Activated CD4-positive, alpha-beta T cell treated with anti-CD3 and anti-CD28 coated beads for 1 hour (primary cell): ENCODE results near the gene CSDE1.

Experiments
- DNase-seq: peaks from one replicate; pipeline ENCODE4 v3.0.0-alpha.2; 2020

CSDE1 gene

GRCh38 chr1:114700036-114700600 lies 57.7 kb downstream of the CSDE1 start:
- DNase-seq = no peak

- no peak for DNase-seq
These were observed 61.0 kb downstream of the CSDE1 start for GRCh38 chr1:114696810-114697209.

- no peak for DNase-seq
These were observed 62.2 kb downstream of the CSDE1 start, which contains the start of gene AMPD1 for GRCh38 chr1:114695430-114696058. TSS of gene AMPD1 (minus strand) at chr1:114695546. CDS start at chr1:114695471, 75 bp downstream.

GRCh38 chr1:114694540-114695310 lies 63.1 kb downstream of the CSDE1 start:
- no peak for DNase-seq

- no peak for DNase-seq
These were observed 64.8 kb downstream of the CSDE1 start for GRCh38 chr1:114692947-114693346.

GRCh38 chr1:114691061-114691460 lies 66.7 kb downstream of the CSDE1 start:
- no peak for DNase-seq

- DNase-seq = no peak
These were observed 67.6 kb downstream of the CSDE1 start for GRCh38 chr1:114690148-114690547.

GRCh38 chr1:114688526-114688925 lies 69.3 kb downstream of the CSDE1 start:
- DNase-seq = no peak

- DNase-seq = no peak
These were observed 71.9 kb downstream of the CSDE1 start for GRCh38 chr1:114685851-114686250.

- DNase-seq = no peak
These were observed 80.1 kb downstream of the CSDE1 start for GRCh38 chr1:114677691-114678090.

- no peak for DNase-seq
These were observed 81.7 kb downstream of the CSDE1 start for GRCh38 chr1:114676115-114676514.

GRCh38 chr1:114671939-114672275 lies 85.9 kb downstream of the CSDE1 start:
- DNase-seq = no peak

- DNase-seq = no peak
These were observed 86.5 kb downstream of the CSDE1 start for GRCh38 chr1:114671011-114671938.

- peak; percentile 72 for DNase-seq
These were observed 87.4 kb downstream of the CSDE1 start for GRCh38 chr1:114670083-114671010.

- no peak for DNase-seq
These were observed 88.2 kb downstream of the CSDE1 start, which contains the start of gene DENND2C for GRCh38 chr1:114669562-114670082. TSS of gene DENND2C (minus strand) at chr1:114670049. CDS start at chr1:114625984, 44,065 bp downstream.

GRCh38 chr1:114668784-114669561 lies 88.8 kb downstream of the CSDE1 start:
- no peak for DNase-seq

- no peak for DNase-seq
These were observed 89.4 kb downstream of the CSDE1 start for GRCh38 chr1:114668373-114668772.

- no peak for DNase-seq
These were observed 90.8 kb downstream of the CSDE1 start for GRCh38 chr1:114666954-114667353.
